Retinal pigment epithelial cell (primary cell): ENCODE data around the gene ZNF423.

ENCODE experiments used
- DNase-seq: peaks from one replicate; pipeline ENCODE4 v3.0.0-alpha.2; 2010; ENCODE audit warnings: low read depth
- H3K4me3 ChIP-seq: 2 replicates; pipeline ENCODE4 v1.5.1; 2011; ENCODE audit warnings: mild to moderate bottlenecking, low read length, control low read depth, moderate library complexity
- CTCF ChIP-seq: conservative IDR thresholded peaks from 2 replicates; pipeline ENCODE4 v1.5.1; 2011; ENCODE audit warnings: low read depth, low read length, control low read depth, inconsistent platforms

Gene ZNF423

GRCh38 chr16:49628148-49628547 is 227.8 kb downstream of the ZNF423 start:
- TF ChIP-seq CTCF = no peak
- H3K4me3 ChIP-seq = no peak overlapping the region

GRCh38 chr16:49625311-49626065 is 230.4 kb downstream of the ZNF423 start:
- TF ChIP-seq CTCF = no peak

More at GRCh38 chr16:49628148-49628547, 227.8 kb downstream of the ZNF423 start:
- no peak for DNase-seq

GRCh38 chr16:49623501-49624266 is 232.2 kb downstream of the ZNF423 start:
- no peak for TF ChIP-seq CTCF
- H3K4me3 ChIP-seq = no peak overlapping the region

More at GRCh38 chr16:49625311-49626065, 230.4 kb downstream of the ZNF423 start:
- no peak for DNase-seq
- no peak overlapping the region for H3K4me3 ChIP-seq

GRCh38 chr16:49622421-49623402 is 233.2 kb downstream of the ZNF423 start:
- H3K4me3 ChIP-seq = no peak overlapping the region
- no peak for DNase-seq
- no peak for TF ChIP-seq CTCF

More at GRCh38 chr16:49623501-49624266, 232.2 kb downstream of the ZNF423 start:
- no peak for DNase-seq

GRCh38 chr16:49622084-49622390 is 233.9 kb downstream of the ZNF423 start:
- no peak for TF ChIP-seq CTCF
- H3K4me3 ChIP-seq = no peak overlapping the region
- DNase-seq = no peak

GRCh38 chr16:49621241-49622083 is 234.4 kb downstream of the ZNF423 start:
- no peak for DNase-seq
- TF ChIP-seq CTCF = no peak
- no peak overlapping the region for H3K4me3 ChIP-seq
